ENCODE results near the gene SH3TC1.

GRCh38 chr4:8203052-8203401 lies 3.9 kb downstream of the SH3TC1 start:
- no peak for TF ChIP-seq CTCF (IDR thresholded peaks at IDR 0.05; ENCODE audit: low read depth, low read length, missing input control)
- no peak for TF ChIP-seq ATF3 (IDR thresholded peaks at IDR 0.05)
- TF ChIP-seq SP1 (IDR thresholded peaks at IDR 0.05) = no peak
- TF ChIP-seq FOXA1 (IDR thresholded peaks at IDR 0.05) = no peak
- no peak for TF ChIP-seq HNF4A (conservative IDR thresholded peaks at IDR 0.05)
- no peak for TF ChIP-seq YY1 (IDR thresholded peaks at IDR 0.05)
- no peak for TF ChIP-seq ZBTB33 (IDR thresholded peaks at IDR 0.05)
- TF ChIP-seq EGR1 (IDR thresholded peaks at IDR 0.05; ENCODE audit: low read depth in 2 of 2) = no peak
- TF ChIP-seq MAX (IDR thresholded peaks at IDR 0.05) = no peak
- no peak for TF ChIP-seq REST (IDR thresholded peaks at IDR 0.05)
- TF ChIP-seq JUND (IDR thresholded peaks at IDR 0.05) = no peak
- TF ChIP-seq TAF1 (conservative IDR thresholded peaks at IDR 0.05) = no peak
- TF ChIP-seq GABPA (IDR thresholded peaks at IDR 0.05 in 1 of 2, conservative IDR thresholded peaks at IDR 0.05 in 1 of 2) = no peak
